GM12874 (cell line): ENCODE results near the gene KDR.

Experiments used
- TF ChIP-seq, protein P1 (sequence below): IDR thresholded peaks from 2 replicates; pipeline ENCODE4 v1.5.1; 2011; ENCODE audit warnings: low read depth, mild to moderate bottlenecking, control low read depth, low read length, moderate library complexity; ENCODE audit not compliant: insufficient read depth

The KDR gene

GRCh38 chr4:55107054-55107453 is 18.3 kb downstream of the KDR start:
- TF ChIP-seq, protein P1, sequence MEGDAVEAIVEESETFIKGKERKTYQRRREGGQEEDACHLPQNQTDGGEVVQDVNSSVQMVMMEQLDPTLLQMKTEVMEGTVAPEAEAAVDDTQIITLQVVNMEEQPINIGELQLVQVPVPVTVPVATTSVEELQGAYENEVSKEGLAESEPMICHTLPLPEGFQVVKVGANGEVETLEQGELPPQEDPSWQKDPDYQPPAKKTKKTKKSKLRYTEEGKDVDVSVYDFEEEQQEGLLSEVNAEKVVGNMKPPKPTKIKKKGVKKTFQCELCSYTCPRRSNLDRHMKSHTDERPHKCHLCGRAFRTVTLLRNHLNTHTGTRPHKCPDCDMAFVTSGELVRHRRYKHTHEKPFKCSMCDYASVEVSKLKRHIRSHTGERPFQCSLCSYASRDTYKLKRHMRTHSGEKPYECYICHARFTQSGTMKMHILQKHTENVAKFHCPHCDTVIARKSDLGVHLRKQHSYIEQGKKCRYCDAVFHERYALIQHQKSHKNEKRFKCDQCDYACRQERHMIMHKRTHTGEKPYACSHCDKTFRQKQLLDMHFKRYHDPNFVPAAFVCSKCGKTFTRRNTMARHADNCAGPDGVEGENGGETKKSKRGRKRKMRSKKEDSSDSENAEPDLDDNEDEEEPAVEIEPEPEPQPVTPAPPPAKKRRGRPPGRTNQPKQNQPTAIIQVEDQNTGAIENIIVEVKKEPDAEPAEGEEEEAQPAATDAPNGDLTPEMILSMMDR = no peak

- TF ChIP-seq, protein P1 = no peak
Observed at GRCh38 chr4:55103224-55103623, 22.2 kb downstream of the KDR start.

- TF ChIP-seq, protein P1 = no peak
Observed at GRCh38 chr4:55099816-55100215, 25.6 kb downstream of the KDR start.

DNA sequence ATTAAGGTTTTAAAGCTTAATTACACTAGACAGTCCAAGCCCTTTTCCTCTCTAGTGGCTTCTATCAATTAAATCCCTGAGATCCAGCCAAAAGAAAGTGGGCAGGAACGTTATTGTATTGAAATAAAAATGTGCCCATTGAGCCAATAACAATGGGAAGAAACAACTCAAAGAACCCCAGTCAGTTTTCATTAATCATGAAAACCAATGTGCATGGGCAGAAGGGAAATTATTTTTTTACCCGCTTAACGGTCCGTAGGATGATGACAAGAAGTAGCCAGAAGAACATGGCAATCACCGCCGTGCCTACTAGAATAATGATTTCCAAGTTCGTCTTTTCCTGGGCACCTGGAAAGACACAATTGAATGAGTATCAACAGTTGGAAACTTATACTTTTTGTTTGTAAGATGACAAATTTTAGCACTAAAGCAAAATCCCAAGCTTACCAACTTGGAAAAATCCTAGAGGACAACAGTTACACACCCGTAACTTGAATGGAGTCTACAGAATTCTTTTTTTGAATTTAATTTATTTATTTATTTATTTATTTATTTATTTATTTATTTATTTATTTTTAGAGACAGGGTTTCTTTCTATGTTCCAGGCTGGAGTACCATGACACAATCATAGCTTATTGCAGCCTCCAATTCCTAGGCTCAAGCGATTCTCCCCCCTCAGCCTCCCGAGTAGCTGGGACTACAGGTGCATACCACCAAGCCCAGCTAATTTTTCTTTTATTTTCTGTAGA is 26.8 kb downstream of the KDR start:
- TF ChIP-seq, protein P1 = no peak

DNA sequence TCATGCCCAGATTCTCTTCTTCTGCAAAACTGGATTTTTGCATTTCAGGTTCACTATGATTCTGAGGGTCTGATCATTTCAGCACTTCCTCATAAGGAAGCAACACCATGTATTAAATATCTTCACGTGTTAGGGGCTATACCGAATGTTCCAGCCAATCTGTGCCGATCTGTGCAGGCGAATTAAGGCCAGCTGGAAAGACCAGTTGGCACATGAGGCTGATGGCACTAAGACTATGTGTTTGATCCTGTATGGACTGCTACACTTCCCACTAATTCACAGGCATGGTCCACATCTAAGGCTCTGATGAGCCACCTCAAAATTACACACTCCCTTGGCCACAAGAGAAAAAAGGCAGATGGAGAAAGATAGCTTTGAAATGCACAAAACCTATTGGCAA is 28.8 kb downstream of the KDR start:
- TF ChIP-seq, protein P1 = no peak

GRCh38 chr4:55096045-55096444 is 29.4 kb downstream of the KDR start:
- TF ChIP-seq, protein P1 = no peak

DNA sequence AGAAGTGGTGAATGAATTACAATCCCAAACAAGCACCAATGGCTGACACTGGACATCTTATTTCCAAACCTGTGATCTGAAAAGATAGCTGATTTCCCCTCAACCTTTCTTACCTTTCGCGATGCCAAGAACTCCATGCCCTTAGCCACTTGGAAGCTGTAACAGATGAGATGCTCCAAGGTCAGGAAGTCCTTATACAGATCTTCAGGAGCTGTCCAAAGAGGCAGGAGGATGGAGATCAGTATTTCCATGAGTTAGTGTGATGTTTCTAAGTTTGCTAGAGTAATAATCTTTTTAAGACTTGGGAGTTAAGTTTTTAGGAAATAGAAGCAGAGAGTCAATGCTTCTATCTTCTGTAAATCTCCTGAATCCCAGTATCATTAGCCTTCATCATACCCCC is 32.9 kb downstream of the KDR start:
- TF ChIP-seq, protein P1 = no peak

DNA sequence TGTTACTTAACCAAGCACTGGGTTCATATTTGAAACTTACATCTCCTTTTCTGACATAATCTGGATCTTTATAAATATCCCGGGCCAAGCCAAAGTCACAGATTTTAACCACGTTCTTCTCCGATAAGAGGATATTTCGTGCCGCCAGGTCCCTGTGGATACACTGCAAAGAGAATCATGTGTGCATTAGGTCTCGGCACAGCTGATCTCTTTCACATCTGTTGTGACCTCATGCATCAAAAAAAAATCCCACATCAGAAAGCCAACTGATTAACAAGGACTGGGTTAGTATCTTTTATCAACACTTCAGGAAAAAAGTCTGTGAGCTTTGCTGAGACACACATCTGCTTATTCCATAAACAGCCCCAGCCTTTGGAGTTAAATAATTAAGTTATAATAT is 35.5 kb downstream of the KDR start:
- TF ChIP-seq, protein P1 = no peak
